ENCODE data around the gene FAM216A. TPM values are rescaled to one million over a fixed set of nuclear protein-coding genes. Genes with fewer than 3 reads are reported as not detected.
A peak's percentile ranks its signal among the peaks of the same experiment; 100 is the strongest.

Gene FAM216A
- total and polyA plus RNA-seq, 9 of the 15 experiments (the other 6 are each of a cell fraction or from before 2014, with no cell fraction given): 17.2 to 96.9 (median 48.5) TPM

GRCh38 chr12:110421159-110421661 lies 47.4 kb upstream of the FAM216A start (continued):
- TF ChIP-seq E4F1 (CRISPR knock-in tag; IDR thresholded peaks at IDR 0.05; ENCODE audit: borderline replicate concordance) (no peak), ETV5 (CRISPR knock-in tag; IDR thresholded peaks at IDR 0.05; ENCODE audit: low read depth) (no peak), ZNF3 (CRISPR knock-in tag; IDR thresholded peaks at IDR 0.05) (no peak), KDM5B (IDR thresholded peaks at IDR 0.05; ENCODE audit: insufficient replicate concordance, low read depth, low read length) (no peak), ETS1 (conservative IDR thresholded peaks at IDR 0.05; ENCODE audit: control insufficient read depth, low read depth, low read length) (no peak), SAFB2 (IDR thresholded peaks at IDR 0.05; ENCODE audit: borderline replicate concordance, low read depth, low read length, severe bottlenecking) (no peak), STAT5A (IDR thresholded peaks at IDR 0.05; ENCODE audit: borderline replicate concordance, low read length) (peak; percentile 47; the same call in 1 of the 2 replicates), GABPA (tag; conservative IDR thresholded peaks at IDR 0.05; ENCODE audit: low read depth) (no peak), PTRF (tag; IDR thresholded peaks at IDR 0.05) (no peak), RERE (CRISPR knock-in tag; IDR thresholded peaks at IDR 0.05; ENCODE audit: borderline replicate concordance) (no peak), ZNF785 (CRISPR knock-in tag; IDR thresholded peaks at IDR 0.05) (no peak), SMARCA4 (IDR thresholded peaks at IDR 0.05) (peak; percentile 79), SRSF1 (IDR thresholded peaks at IDR 0.05; ENCODE audit: low read depth, low read length) (no peak), TAF9B (IDR thresholded peaks at IDR 0.05; ENCODE audit: partially characterized antibody) (no peak), SMARCE1 (IDR thresholded peaks at IDR 0.05) (peak; percentile 70; the same call in 1 of the 2 replicates), SMAD2 (IDR thresholded peaks at IDR 0.05; ENCODE audit: low read depth, low read length) (no peak), RCOR1 (IDR thresholded peaks at IDR 0.05; ENCODE audit: borderline replicate concordance in 1 of 2, low read depth in 2 of 2, low read length in 2 of 2) (peak; percentile 62 to 93; a peak in 3 of 4 replicates)

Data from K562 (cell line).